ENCODE results near the gene FASTK. TPM values are rescaled to one million over a fixed set of nuclear protein-coding genes. Genes with fewer than 3 reads are reported as not detected.

The FASTK gene
- total RNA-seq, 1 donor from 2014 or later = 97.6 TPM

GRCh38 chr7:151079199-151079910 is 1.3 kb downstream of the FASTK start:
- Mint-ChIP-seq H3K4me3 (peak overlapping the region; percentile 71), H3K9me3 (no peaks in the 10 kb centered on the region), H3K27me3 (ENCODE audit: low read depth) (no peaks in the 10 kb centered on the region), H3K4me1 (peaks cover 33% of the 10 kb centered on the region), H3K36me3 (peaks cover 11% of the 10 kb centered on the region), H3K27ac (peak overlapping the region; percentile 83)
- DNase-seq (ENCODE audit: low spot score in 2 of 2, unreplicated experiment in 2 of 2) = no peak
- no peak for TF ChIP-seq CTCF (IDR thresholded peaks at IDR 0.05; ENCODE audit: unreplicated experiment)

- Mint-ChIP-seq H3K4me3 (peak overlapping the region; percentile 71), H3K9me3 (no peaks in the 10 kb centered on the region), H3K4me1 (peaks cover 33% of the 10 kb centered on the region), H3K27me3 (ENCODE audit: low read depth) (no peaks in the 10 kb centered on the region), H3K27ac (peak overlapping the region; percentile 78), H3K36me3 (peaks cover 14% of the 10 kb centered on the region)
- no peak for TF ChIP-seq CTCF (IDR thresholded peaks at IDR 0.05; ENCODE audit: unreplicated experiment)
- DNase-seq (ENCODE audit: low spot score in 2 of 2, unreplicated experiment in 2 of 2) = no peak
These were observed 2.2 kb downstream of the FASTK start for GRCh38 chr7:151078233-151079040.

GRCh38 chr7:151077705-151078232 is 2.8 kb downstream of the FASTK start:
- TF ChIP-seq CTCF (IDR thresholded peaks at IDR 0.05; ENCODE audit: unreplicated experiment) = no peak
- Mint-ChIP-seq H3K4me1 (peaks cover 30% of the 10 kb centered on the region), H3K27me3 (ENCODE audit: low read depth) (no peaks in the 10 kb centered on the region), H3K9me3 (no peaks in the 10 kb centered on the region), H3K27ac (peak overlapping the region; percentile 78), H3K4me3 (peak overlapping the region; percentile 30), H3K36me3 (peaks cover 14% of the 10 kb centered on the region)
- DNase-seq (ENCODE audit: low spot score in 2 of 2, unreplicated experiment in 2 of 2) = no peak

- Mint-ChIP-seq H3K9me3 (no peaks in the 10 kb centered on the region), H3K4me1 (peaks cover 26% of the 10 kb centered on the region), H3K27ac (no peak overlapping the region), H3K36me3 (peaks cover 15% of the 10 kb centered on the region), H3K27me3 (ENCODE audit: low read depth) (no peaks in the 10 kb centered on the region), H3K4me3 (no peak overlapping the region)
- peak; percentile 44 for TF ChIP-seq CTCF (IDR thresholded peaks at IDR 0.05; ENCODE audit: unreplicated experiment)
- DNase-seq (ENCODE audit: low spot score in 2 of 2, unreplicated experiment in 2 of 2) = no peak
These were observed 3.5 kb downstream of the FASTK start for GRCh38 chr7:151076863-151077704.

GRCh38 chr7:151075978-151076426 is 4.6 kb downstream of the FASTK start:
- no peak for TF ChIP-seq CTCF (IDR thresholded peaks at IDR 0.05; ENCODE audit: unreplicated experiment)
- peaks cover 19% of the 10 kb centered on the region for H3K4me1 Mint-ChIP-seq
- H3K9me3 Mint-ChIP-seq = no peaks in the 10 kb centered on the region
- peaks cover 20% of the 10 kb centered on the region for H3K36me3 Mint-ChIP-seq
- H3K27me3 Mint-ChIP-seq (ENCODE audit: low read depth) = no peaks in the 10 kb centered on the region
- DNase-seq (ENCODE audit: low spot score in 2 of 2, unreplicated experiment in 2 of 2) = no peak
- H3K4me3 Mint-ChIP-seq = no peak overlapping the region
- peak overlapping the region; percentile 34 for H3K27ac Mint-ChIP-seq
